Measurements from ENCODE around the gene MIPOL1.

The MIPOL1 gene

GRCh38 chr14:37590428-37591139, 392.8 kb downstream of the MIPOL1 start:
- no peak for DNase-seq

GRCh38 chr14:37591311-37591940, 393.7 kb downstream of the MIPOL1 start:
- DNase-seq: no peak

- no peak for DNase-seq
These were observed 394.3 kb downstream of the MIPOL1 start for GRCh38 chr14:37591941-37592481.

- no peak for DNase-seq
These were observed 395.0 kb downstream of the MIPOL1 start for GRCh38 chr14:37592482-37593408.

- no peak for DNase-seq
These were observed 395.9 kb downstream of the MIPOL1 start for GRCh38 chr14:37593511-37594237.

GRCh38 chr14:37594238-37594970, 396.7 kb downstream of the MIPOL1 start:
- DNase-seq: peak; percentile 45

GRCh38 chr14:37594971-37595808, 397.5 kb downstream of the MIPOL1 start, which contains the start of the genes FOXA1 and TTC6:
Gene FOXA1 (minus strand): TSS chr14:37595249. CDS start chr14:37594972, 277 bp downstream.
Gene TTC6 (plus strand): TSS chr14:37595629. CDS start chr14:37622065, 26,436 bp downstream.
- no peak for DNase-seq

GRCh38 chr14:37595809-37596621, 398.3 kb downstream of the MIPOL1 start:
- DNase-seq: peak; percentile 31

- no peak for DNase-seq
These were observed 399.2 kb downstream of the MIPOL1 start for GRCh38 chr14:37596790-37597472.

GRCh38 chr14:37597538-37597913, 399.8 kb downstream of the MIPOL1 start:
- no peak for DNase-seq

- DNase-seq: no peak
These were observed 400.4 kb downstream of the MIPOL1 start for GRCh38 chr14:37597914-37598746.

- no peak for DNase-seq
These were observed 401.2 kb downstream of the MIPOL1 start for GRCh38 chr14:37598747-37599506.

GRCh38 chr14:37599507-37600368, 402.0 kb downstream of the MIPOL1 start:
- DNase-seq: no peak

- DNase-seq: no peak
These were observed 403.4 kb downstream of the MIPOL1 start for GRCh38 chr14:37600880-37601741.

- no peak for DNase-seq
These were observed 404.1 kb downstream of the MIPOL1 start for GRCh38 chr14:37601865-37602264.
